Ammon's horn (tissue), 1 donor: Measurements from ENCODE around the gene MS4A2.
"Not testable (repeated sequence)": the region's sequence is repeated elsewhere in the genome, so short reads cannot be mapped to it uniquely, and the experiment has no call there.

Experiments used
- DNase-seq: peaks from one replicate; pipeline ENCODE4 v3.0.0-alpha.2; 2016; ENCODE audit warnings: low spot score

MS4A2 gene

DNA sequence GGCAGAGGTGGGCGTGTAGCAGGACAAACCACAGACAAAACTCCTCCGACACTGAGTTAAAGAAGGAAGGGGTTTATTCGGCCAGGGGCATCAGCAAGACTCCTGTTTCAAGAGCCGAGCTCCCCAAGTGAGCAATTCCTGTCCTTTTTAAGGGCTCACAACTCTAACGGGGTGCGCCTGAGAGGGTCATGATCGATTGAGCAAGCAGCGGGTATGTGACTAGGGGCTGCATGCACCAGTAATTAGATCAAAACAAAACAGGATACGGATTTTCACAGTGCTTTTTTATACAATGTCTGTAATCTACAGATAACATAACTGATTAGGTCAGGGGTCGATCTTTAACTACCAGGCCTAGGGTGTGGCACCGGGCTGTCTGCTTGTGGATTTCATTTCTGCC, 12.9 kb downstream of the MS4A2 start:
- not testable (repeated sequence) for DNase-seq

DNA sequence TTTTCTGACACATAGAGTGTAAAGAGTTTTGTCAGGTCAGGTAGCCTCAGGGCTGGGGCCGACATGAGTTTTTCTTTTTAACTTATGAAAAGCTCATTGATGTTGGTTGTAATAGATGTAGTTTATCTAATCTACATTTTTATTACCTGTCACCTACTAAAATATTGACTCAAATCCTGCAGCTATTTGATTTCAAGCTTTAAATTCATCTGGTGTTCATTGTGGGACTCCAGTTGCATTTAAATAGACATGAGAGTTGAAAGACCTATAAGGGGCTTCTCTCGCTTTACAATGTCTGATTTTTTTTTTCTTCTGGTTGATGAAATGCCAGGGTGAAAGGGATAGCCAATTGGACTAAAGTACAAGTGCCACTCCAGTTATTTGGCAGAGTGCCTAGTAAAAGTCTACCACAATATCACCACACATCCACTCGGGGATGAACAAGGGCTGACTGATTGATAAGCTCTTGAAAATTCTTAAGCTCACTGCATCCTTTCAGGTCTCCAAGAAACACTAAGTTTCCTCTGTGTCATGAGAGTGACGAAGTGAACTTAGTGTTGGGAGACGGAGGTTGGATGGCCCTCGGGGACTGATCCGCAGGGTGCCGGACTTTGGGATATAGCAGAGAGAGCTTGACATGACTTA, 16.1 kb downstream of the MS4A2 start:
- not testable (repeated sequence) for DNase-seq

GRCh38 chr11:60108631-60109030, 20.2 kb downstream of the MS4A2 start:
- not testable (repeated sequence) for DNase-seq

- no peak for DNase-seq
Observed at GRCh38 chr11:60111793-60112192, 23.3 kb downstream of the MS4A2 start.

DNA sequence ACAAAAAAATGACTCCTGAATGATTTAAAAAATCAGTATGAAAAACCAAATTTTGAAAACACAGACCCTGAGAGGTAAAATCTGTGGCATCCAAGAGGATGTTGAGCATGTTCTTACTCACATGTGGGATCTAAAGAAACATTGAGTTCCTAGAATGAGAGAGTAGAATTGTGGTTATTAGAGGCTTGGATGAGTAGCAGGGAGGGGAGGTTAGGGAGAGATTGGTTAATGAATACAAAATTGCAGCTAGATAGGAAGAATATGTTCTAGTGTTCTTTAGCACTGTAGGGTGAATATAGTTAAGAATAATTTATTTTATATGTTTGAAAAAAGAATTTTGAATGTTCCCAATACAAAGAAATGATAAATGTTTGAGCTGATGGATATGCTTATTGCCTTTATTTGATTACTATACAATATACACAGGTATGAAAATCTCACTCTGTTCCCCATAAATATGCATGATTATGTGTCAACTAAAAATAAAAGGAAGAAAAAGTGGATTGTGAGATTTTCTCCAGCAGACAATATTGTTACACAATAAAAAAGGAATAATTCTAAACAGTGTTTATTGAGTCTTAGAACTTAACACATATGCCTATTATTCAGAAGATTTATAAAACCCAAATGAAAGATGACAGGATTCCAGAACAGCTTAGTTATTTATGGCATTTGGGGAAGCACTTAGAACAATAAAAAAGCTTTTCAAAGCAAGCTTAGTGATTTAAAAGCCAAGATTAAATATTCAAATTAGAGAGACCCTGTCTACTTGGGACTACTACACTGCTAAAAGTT, 28.7 kb downstream of the MS4A2 start:
- DNase-seq = no peak

- no peak for DNase-seq
Observed at GRCh38 chr11:60118338-60118737, 29.9 kb downstream of the MS4A2 start.

GRCh38 chr11:60119710-60120109, 31.2 kb downstream of the MS4A2 start:
- no peak for DNase-seq

DNA sequence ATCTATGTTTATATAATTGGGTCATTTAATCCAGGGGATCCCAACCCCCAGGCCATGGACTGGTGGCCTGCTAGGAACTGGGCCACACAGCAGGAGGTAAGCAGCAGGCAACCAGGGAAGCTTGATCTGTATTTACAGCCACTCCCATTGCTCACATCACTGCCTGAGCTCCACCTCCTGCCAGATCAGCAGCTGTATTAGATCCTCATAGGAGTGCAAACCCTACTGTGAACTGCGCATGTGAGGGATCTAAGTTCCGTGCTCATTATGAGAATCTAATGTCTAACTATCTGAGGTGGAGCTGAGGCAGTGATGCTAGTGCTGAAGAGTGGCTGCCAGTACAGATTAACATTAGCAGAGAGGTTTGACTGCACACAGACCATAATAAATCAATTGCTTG, 32.8 kb downstream of the MS4A2 start:
- DNase-seq = no peak

- DNase-seq = no peak
Observed at GRCh38 chr11:60122414-60123036, 34.1 kb downstream of the MS4A2 start.

- DNase-seq = no peak
Observed at GRCh38 chr11:60124802-60125432, 36.5 kb downstream of the MS4A2 start.

DNA sequence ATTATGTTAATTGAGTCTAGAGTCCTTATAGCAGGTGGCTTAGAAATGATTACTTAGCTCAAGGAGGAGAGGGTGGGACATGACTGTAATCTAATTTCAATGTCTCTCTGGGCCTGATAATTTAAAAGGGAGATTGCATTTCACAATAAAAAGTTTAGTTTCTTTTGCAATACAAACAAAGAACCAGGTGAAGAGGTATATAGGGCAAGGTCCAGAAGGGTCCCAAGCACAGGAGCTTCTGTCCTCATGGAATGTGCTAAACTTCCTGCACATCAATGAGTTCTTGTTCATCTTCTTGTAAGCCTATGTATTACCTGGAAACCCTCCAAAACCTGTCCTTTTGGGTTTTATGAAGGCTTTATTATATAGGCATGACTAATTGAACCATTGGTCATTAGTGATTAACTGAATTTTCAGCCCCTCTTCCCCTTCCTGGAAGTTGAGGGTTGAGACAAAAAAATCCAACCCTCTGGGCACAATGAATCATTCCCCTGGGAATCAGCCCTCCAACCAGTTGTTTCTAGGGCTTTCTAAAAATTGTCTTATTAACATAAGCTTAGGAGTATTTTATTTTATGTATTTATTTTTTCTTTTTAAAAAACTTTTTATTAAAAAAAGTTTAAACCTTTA, 37.6 kb downstream of the MS4A2 start:
- no peak for DNase-seq

DNA sequence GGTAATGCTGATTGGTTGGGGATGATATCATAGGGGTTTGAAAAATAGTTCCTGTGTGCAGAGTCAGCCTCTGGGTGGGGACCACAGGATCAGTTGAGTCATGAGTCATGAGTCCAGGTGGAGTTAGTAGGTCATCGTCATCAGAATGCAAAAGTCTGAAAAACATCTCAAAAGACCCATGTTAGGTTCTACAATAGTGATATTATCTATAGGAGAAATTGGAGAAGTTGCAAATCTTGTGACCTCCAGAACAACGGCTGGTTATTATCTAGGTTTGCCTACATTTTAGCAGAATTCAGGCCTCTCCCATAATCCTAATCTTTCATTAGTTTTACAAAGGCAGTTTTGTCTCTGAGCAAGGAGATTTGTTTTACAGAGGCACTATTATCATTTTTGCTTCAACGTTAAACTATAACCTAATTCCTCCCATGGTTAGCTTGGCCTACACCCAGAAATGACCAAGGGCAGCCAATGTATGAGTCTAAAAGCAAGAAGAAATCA, 38.9 kb downstream of the MS4A2 start:
- no peak for DNase-seq

DNA sequence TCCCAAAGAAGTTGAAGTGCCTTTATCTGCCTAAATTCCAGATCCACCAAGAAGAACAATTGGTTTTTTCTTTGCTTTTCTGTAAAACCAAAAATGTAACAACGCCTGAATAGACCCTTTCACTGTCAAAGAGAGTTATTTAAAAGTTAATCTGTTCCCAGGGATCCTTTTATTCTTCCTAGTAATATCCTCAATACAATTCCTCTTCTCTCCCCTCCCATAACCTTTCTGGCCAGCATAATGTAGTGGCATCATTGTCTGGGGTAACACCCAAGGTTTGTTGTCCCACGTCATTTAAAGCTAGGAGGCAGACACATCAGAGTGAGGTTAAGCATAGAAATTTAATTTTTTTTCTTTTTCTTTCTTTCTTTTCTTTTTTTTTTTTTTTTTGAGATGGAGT, 39.9 kb downstream of the MS4A2 start:
- no peak for DNase-seq

- not testable (repeated sequence) for DNase-seq
Observed at GRCh38 chr11:60128866-60129265, 40.4 kb downstream of the MS4A2 start.

- DNase-seq = no peak
Observed at GRCh38 chr11:60129853-60130252, 41.4 kb downstream of the MS4A2 start.

DNA sequence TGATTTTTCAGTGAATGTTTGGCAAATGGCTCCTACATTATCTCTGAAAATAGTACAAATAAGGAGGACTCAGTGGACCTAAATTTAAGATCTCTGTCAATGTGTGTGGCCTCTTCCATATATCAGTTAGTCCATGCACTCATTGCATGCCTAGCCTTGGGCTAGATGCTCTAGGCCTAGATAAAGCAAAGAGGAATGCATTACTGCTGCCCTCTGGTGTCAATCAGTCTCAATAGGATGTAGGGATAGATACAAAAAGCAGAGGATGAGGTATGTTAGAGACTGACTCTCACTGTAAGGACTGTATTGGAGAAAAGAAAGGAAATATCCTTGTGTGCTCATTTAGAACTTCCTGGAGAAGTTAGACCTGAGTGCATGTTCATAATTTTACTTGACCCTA, 42.0 kb downstream of the MS4A2 start:
- DNase-seq = peak; percentile 70

DNA sequence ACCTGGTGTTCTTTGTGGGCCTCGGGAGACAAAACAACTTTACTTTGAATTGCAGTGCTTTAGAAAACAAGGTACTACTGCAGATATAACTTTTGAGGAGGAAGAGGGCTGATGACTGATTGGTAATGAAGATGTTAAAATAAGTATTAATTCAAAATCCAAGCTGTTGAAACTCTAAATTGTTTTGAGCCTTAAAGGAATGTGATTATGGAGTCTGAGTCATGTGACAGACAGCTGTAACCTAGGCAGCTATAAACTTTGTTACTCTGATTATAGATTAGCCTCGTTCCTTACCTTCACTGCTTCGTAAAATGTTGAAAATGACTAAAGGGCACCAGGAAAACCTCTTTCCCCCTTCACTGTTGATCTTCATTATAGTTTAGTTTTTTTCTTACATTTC, 43.4 kb downstream of the MS4A2 start:
- no peak for DNase-seq

- DNase-seq = no peak
Observed at GRCh38 chr11:60133917-60134316, 45.5 kb downstream of the MS4A2 start.

- no peak for DNase-seq
Observed at GRCh38 chr11:60143768-60144167, 55.3 kb downstream of the MS4A2 start.

DNA sequence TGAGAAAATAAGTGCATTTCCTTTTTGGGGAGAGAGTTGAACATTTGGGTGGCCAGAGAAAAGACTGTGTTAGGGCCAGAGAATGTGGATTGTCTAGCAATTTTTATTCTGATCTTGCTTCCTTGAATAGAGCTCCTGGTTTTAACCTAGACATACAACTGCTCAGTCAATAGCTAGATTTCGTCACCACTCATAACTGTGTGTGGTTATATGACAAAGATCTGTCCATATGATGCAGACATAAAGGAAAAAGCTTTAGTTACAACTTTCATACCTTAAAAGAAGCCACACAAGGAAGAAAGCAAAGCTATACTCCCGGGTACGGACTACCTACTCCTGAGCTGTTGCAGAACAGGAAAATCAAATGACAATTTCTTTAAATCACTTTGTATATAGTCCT, 57.2 kb downstream of the MS4A2 start:
- DNase-seq = no peak
